ENCODE results near the gene TCF7L2.

GRCh38 chr10:113128450-113129070 is 178.5 kb downstream of the TCF7L2 start:
- TF ChIP-seq GABPA (IDR thresholded peaks at IDR 0.05; ENCODE audit: low read depth), result no peak
- TF ChIP-seq, protein P1, sequence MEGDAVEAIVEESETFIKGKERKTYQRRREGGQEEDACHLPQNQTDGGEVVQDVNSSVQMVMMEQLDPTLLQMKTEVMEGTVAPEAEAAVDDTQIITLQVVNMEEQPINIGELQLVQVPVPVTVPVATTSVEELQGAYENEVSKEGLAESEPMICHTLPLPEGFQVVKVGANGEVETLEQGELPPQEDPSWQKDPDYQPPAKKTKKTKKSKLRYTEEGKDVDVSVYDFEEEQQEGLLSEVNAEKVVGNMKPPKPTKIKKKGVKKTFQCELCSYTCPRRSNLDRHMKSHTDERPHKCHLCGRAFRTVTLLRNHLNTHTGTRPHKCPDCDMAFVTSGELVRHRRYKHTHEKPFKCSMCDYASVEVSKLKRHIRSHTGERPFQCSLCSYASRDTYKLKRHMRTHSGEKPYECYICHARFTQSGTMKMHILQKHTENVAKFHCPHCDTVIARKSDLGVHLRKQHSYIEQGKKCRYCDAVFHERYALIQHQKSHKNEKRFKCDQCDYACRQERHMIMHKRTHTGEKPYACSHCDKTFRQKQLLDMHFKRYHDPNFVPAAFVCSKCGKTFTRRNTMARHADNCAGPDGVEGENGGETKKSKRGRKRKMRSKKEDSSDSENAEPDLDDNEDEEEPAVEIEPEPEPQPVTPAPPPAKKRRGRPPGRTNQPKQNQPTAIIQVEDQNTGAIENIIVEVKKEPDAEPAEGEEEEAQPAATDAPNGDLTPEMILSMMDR (IDR thresholded peaks at IDR 0.05; ENCODE audit: insufficient read depth, low read length), result no peak
- no peak for TF ChIP-seq SPI1 (IDR thresholded peaks at IDR 0.05; ENCODE audit: borderline replicate concordance, low read depth)
- TF ChIP-seq, protein P2, sequence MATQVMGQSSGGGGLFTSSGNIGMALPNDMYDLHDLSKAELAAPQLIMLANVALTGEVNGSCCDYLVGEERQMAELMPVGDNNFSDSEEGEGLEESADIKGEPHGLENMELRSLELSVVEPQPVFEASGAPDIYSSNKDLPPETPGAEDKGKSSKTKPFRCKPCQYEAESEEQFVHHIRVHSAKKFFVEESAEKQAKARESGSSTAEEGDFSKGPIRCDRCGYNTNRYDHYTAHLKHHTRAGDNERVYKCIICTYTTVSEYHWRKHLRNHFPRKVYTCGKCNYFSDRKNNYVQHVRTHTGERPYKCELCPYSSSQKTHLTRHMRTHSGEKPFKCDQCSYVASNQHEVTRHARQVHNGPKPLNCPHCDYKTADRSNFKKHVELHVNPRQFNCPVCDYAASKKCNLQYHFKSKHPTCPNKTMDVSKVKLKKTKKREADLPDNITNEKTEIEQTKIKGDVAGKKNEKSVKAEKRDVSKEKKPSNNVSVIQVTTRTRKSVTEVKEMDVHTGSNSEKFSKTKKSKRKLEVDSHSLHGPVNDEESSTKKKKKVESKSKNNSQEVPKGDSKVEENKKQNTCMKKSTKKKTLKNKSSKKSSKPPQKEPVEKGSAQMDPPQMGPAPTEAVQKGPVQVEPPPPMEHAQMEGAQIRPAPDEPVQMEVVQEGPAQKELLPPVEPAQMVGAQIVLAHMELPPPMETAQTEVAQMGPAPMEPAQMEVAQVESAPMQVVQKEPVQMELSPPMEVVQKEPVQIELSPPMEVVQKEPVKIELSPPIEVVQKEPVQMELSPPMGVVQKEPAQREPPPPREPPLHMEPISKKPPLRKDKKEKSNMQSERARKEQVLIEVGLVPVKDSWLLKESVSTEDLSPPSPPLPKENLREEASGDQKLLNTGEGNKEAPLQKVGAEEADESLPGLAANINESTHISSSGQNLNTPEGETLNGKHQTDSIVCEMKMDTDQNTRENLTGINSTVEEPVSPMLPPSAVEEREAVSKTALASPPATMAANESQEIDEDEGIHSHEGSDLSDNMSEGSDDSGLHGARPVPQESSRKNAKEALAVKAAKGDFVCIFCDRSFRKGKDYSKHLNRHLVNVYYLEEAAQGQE (IDR thresholded peaks at IDR 0.05; ENCODE audit: insufficient replicate concordance, low read depth), result no peak
- no peak for TF ChIP-seq POLR2AphosphoS5 (IDR thresholded peaks at IDR 0.05; ENCODE audit: low read depth)
